Measurements from ENCODE around the gene GTPBP4.

DNA sequence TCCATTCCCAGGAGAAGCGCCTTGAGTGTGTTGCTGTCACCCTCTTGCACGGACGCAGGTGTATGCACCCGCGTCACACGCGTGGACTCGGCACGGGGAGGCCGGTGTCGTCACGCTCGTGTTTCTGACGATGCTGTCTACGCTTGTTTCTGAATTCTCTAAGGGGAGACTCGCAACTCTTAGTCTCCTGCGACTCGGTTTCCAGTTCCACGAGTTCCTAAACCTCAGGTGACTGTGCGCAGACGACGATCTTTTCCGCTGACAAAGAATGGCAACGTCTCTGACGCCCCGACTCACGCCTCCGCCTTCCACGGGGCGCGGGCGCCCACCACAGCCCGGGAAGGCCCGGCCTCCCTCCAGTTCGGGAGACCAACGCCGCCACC is 60.1 kb downstream of the GTPBP4 start:
- TF ChIP-seq, protein P1, sequence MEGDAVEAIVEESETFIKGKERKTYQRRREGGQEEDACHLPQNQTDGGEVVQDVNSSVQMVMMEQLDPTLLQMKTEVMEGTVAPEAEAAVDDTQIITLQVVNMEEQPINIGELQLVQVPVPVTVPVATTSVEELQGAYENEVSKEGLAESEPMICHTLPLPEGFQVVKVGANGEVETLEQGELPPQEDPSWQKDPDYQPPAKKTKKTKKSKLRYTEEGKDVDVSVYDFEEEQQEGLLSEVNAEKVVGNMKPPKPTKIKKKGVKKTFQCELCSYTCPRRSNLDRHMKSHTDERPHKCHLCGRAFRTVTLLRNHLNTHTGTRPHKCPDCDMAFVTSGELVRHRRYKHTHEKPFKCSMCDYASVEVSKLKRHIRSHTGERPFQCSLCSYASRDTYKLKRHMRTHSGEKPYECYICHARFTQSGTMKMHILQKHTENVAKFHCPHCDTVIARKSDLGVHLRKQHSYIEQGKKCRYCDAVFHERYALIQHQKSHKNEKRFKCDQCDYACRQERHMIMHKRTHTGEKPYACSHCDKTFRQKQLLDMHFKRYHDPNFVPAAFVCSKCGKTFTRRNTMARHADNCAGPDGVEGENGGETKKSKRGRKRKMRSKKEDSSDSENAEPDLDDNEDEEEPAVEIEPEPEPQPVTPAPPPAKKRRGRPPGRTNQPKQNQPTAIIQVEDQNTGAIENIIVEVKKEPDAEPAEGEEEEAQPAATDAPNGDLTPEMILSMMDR (IDR thresholded peaks at IDR 0.05): no peak
- TF ChIP-seq POLR2A (IDR thresholded peaks at IDR 0.05): no peak

Data from prostate gland (tissue), 2 donors.